ENCODE data around the gene PPP1R9A.

PPP1R9A gene

GRCh38 chr7:94907026-94907810 is at the start of gene PPP1R9A:
Gene PPP1R9A (plus strand): TSS chr7:94907594. CDS start chr7:94910114, 2,520 bp downstream.
- peak; percentile 63 for DNase-seq (ENCODE audit: low spot score)

DNA sequence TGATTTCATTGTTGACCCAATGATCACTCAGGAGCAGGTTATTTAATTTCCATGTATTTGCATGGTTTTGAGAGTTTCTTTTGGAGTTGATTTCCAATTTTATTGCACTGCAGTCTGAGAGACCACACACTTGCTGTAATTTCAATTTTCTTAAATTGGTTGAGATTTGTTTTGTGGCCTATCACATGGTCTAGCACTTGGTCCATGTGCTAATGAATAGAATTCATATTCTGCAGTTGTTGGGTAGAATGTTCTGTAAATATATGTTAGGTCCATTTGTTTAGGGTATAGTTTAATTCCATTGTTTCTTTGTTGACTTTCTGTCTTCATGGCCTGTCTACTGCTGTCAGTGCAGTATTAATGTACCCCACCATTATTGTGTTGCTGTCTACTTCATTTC is 36.3 kb upstream of the PPP1R9A start:
- DNase-seq (ENCODE audit: low spot score): no peak

GRCh38 chr7:94873239-94873638 is 34.2 kb upstream of the PPP1R9A start:
- DNase-seq (ENCODE audit: low spot score): no peak

GRCh38 chr7:94874036-94874785 is 33.2 kb upstream of the PPP1R9A start:
- DNase-seq (ENCODE audit: low spot score): no peak

DNA sequence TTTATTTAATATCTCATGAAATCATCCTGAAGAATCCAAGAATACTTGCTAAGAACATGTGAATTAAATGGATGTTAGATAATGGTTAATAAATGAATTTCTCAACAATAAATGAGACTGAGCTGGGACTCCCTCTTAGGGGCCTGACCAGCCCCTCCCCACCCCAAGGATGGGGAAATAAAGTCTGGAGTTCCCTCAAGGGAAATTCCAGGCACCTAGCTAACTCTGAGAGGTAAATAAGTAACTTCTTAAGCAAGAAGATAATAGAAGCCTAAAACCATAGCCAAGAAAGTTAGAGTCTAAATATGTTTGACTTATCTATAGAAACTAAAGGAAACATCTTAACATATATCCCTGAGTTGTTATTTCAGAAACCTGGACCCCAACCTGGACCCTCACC is 32.2 kb upstream of the PPP1R9A start:
- no peak for DNase-seq (ENCODE audit: low spot score)

GRCh38 chr7:94877731-94878670 is 29.4 kb upstream of the PPP1R9A start:
- DNase-seq (ENCODE audit: low spot score): no peak

DNA sequence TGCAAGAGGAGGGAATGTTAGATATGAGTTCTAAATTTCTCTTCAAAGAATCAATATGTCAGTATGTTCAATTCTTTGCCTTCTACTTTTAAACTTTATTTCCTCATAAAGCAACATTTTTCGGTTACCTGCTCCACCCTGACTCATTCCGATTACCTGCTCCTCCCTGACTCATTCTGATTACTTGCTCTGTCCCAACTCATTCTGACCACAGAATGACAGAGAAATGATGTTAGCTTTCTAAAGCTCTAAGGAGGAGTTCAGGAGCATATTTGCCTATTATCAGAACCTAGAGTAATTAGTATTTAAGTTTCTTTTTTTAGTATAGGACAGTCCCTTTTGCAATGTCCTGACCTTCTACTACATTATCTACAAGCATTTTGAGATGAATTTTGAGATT is 24.5 kb upstream of the PPP1R9A start:
- DNase-seq (ENCODE audit: low spot score): no peak

- DNase-seq (ENCODE audit: low spot score): no peak
Measured at GRCh38 chr7:94883616-94884015, 23.8 kb upstream of the PPP1R9A start.

DNA sequence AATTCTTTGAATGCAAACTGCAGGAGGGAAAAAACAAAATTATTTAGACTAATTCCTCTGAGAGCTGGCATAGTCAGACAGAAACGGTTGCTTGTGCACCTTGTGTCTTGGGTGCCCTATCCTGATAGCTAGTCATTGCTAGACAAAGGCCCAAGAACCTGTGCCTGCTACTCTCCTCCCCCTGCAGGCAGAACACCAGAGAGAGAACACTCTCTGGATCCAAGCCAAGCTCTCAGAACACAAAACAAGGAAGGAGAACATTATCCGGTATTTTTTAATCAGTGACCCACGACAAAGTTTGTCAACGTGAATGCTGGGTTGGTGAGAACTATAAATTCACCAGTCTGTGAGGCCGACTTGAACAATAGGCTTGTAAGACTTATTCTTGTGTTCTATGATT is 18.8 kb upstream of the PPP1R9A start:
- DNase-seq (ENCODE audit: low spot score): no peak

DNA sequence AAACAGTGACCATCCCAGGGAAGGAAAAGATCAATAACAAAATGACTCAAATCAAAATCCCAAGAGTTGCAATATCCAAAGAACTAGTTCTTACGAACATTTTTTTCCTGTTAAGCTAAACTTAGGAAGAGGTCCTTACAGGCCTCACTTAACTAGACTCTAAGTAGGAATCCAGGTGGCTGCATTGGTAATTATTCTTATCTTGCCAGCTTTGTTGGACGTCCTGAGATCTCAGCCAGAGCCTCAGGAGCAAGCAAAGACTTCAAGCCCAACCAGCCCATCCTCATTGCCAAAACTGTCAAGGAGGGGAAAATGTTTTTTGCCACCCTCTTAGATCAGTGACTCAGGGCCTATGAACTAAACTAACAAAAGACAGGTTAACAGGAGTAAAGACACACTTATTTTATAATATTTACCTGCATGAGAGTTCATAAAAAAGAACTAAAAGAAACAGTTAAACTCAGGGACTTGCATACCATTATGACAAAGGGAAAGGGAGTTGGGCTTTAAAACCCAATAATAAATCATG is 18.3 kb upstream of the PPP1R9A start:
- DNase-seq (ENCODE audit: low spot score): no peak

GRCh38 chr7:94890216-94890615 is 17.2 kb upstream of the PPP1R9A start:
- DNase-seq (ENCODE audit: low spot score): no peak

- DNase-seq (ENCODE audit: low spot score): no peak
Measured at GRCh38 chr7:94893661-94894060, 13.7 kb upstream of the PPP1R9A start.

DNA sequence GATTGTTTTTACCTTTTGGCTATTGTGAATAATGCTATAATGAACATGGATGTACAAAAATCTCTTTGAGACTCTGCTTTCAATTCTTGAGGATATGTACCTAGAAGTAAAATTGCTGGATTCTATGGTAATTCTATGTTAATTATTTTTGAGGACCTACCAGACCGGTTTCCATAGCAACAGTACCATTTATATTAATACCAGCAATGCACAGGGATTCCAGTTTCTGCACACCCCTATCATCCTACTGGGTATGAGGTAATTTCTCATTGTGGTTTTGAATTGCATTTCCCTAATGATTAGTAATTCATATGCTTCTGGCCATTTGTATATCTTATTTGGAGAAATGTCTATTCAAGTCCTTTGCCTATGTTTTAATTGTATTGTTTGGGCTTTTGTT is 9.9 kb upstream of the PPP1R9A start:
- no peak for DNase-seq (ENCODE audit: low spot score)

- DNase-seq (ENCODE audit: low spot score): no peak
Measured at GRCh38 chr7:94898340-94898739, 9.1 kb upstream of the PPP1R9A start.

GRCh38 chr7:94901981-94902380 is 5.4 kb upstream of the PPP1R9A start:
- DNase-seq (ENCODE audit: low spot score): no peak

DNA sequence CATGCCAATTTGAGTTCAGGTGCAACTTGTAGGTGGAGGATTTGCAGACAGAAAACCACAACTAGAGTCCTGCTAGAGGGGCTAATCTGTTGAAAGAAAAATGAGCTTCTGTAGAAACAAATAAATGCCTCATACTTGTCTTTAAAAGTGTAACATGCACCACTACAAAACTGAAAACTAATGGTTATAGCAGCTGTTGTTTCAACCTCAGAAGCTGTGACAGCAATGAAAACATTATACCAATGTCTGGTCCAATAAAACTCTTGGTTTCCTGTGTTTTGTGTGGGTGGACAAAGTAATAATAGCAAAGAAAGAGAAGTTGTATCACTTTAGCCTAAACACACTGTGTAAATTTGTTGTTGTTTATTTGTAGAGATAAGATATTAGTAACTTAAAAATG is 3.4 kb upstream of the PPP1R9A start:
- no peak for DNase-seq (ENCODE audit: low spot score)

DNA sequence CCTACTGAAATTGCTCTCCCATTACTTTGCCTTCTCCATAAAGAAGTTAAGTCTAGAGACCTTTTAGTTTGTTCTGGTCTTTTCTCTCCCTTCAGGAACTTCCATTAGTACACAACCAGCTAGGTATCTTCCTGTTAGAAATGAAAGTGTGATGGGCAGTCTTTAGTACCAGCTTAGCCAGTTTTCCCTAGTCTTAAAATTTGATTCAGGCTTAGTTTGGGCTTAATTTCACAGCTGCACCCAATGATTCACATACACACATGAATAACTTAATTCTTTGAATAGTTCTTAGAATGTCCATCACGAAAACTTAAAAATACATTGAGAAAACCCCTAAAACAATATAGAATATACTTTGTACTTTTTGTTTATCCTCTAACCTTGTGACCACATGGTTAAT is 2.4 kb upstream of the PPP1R9A start:
- no peak for DNase-seq (ENCODE audit: low spot score)

DNA sequence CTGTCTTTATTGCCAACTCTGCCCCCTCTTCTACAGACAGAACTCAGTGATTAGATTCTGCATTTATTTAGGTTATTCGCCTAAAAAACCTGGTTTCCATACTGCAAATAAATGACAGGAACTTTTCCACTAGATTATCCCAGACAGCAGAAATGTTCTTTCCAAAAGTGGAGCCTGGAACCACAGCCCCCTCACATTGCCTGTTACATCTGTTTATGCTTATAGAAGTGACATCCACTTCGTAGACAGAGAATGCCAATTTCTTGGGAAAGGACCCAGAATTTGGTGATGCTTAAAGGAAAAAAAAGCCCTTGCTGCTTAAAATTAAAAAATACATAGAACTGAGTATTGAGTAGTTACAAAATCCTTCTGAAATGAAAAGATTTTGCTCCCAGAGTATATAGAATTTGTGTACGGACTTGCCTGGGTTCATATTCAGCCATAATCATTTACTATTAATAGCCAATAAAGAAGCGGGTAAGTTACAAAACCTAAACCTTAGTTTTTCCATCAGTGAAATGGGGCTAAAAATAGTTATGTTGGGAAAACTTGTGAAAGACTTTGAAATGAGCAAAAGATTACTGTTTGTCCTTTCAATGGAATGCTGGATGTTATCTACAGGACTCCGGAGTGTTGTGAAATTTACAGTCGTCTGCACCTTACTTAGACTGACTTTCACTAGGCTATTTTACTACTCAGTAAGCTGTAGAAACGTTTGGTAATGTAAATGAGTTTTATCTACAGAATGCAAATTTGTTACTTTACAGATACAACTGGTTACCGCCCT is 1.1 kb upstream of the PPP1R9A start:
- DNase-seq (ENCODE audit: low spot score): peak; percentile 33

- DNase-seq (ENCODE audit: low spot score): peak; percentile 25
Measured at GRCh38 chr7:94907811-94908322, 473 bp downstream of the PPP1R9A start.

GRCh38 chr7:94908323-94909178 is 1.2 kb downstream of the PPP1R9A start:
- DNase-seq (ENCODE audit: low spot score): peak; percentile 33
